IPS DF 6.9 (cell line): ENCODE results near the gene PTPN20.
A peak's percentile ranks its signal among the peaks of the same experiment; 100 is the strongest.
"Not testable (repeated sequence)": the region's sequence is repeated elsewhere in the genome, so short reads cannot be mapped to it uniquely, and the experiment has no call there.

Experiments used
- DNase-seq: peaks from one replicate; pipeline ENCODE4 v3.0.0-alpha.2; 2013; ENCODE audit warnings: low read depth, low spot score
- H3K27ac ChIP-seq: one replicate; pipeline ENCODE4 v1.5.1; 2013; ENCODE audit warnings: low read length, control low read depth
- H3K27me3 ChIP-seq: 2 replicates; pipeline ENCODE4 v1.6.1; 2013; ENCODE audit warnings: mild to moderate bottlenecking, low read length; ENCODE audit not compliant: control insufficient read depth, insufficient read depth
- H3K36me3 ChIP-seq: 2 replicates; pipeline ENCODE4 v1.6.1; 2013; ENCODE audit warnings: low read length; ENCODE audit not compliant: control insufficient read depth, insufficient read depth
- H3K4me1 ChIP-seq: 2 replicates; pipeline ENCODE4 v1.6.1; 2013; ENCODE audit warnings: low read length; ENCODE audit not compliant: control insufficient read depth, insufficient read depth
- H3K4me3 ChIP-seq: 2 replicates; pipeline ENCODE4 v1.5.1; 2013; ENCODE audit warnings: mild to moderate bottlenecking, low read length
- H3K9me3 ChIP-seq: 2 replicates; pipeline ENCODE4 v1.6.1; 2013; ENCODE audit warnings: low read length, inconsistent platforms; ENCODE audit not compliant: control insufficient read depth, insufficient read depth
- WGBS: extraction: QIAGEN DNeasy Blood & Tissue Kit; methylation state at CpG from one replicate; pipeline ENCODE4 v1.1.7; 2013; ENCODE audit warnings: mixed read lengths, missing lambda C conversion rate; ENCODE audit not compliant: insufficient read length, insufficient coverage; 5-methylcytosine and 5-hydroxymethylcytosine counted together

The PTPN20 gene

DNA sequence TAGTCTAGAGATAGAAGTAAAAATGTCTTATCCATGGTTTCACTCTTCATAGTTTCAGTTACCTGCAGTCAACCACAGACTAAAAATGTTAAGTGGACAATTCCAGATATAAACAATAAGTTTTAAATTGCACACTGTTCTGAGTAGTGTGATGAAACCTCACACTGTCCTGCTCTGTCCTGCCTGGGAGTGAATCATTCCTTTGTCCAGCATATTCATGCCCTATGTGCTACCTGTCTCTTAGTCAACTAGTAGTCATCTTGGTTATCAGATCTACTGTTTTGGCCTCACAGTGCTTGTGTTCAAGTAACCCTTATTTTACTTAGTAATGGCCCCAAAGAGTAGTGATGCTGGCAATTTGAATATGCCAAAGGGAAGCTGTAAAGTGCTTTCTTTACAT is 49.5 kb downstream of the PTPN20 start:
- H3K4me3 ChIP-seq, H3K27me3 ChIP-seq, H3K4me1 ChIP-seq, H3K27ac ChIP-seq, H3K36me3 ChIP-seq, H3K9me3 ChIP-seq, DNase-seq: not testable (repeated sequence)

DNA sequence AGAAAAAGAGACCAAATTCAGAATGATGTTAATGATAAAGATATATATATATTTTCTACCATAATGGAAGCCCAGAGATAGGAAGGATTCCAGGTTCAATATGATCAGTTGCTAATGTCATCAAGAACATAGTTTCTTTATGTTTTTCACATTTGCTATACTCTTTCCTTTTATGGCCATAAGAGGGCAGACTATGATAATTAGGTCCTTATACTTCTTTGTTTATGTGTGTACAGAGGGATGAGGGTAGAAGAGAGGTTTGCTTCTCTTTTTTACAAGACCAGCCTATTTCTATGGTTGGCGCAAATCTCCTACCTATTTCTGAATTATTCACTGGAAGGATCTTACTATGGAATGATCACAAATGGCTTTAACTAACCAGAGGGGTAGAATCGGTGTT is 52.1 kb downstream of the PTPN20 start:
- not testable (repeated sequence) for H3K4me3 ChIP-seq, H3K27ac ChIP-seq, H3K9me3 ChIP-seq, H3K27me3 ChIP-seq, H3K36me3 ChIP-seq, DNase-seq, H3K4me1 ChIP-seq
- WGBS: no CpG with 5 or more reads among the region's 2 CpGs

DNA sequence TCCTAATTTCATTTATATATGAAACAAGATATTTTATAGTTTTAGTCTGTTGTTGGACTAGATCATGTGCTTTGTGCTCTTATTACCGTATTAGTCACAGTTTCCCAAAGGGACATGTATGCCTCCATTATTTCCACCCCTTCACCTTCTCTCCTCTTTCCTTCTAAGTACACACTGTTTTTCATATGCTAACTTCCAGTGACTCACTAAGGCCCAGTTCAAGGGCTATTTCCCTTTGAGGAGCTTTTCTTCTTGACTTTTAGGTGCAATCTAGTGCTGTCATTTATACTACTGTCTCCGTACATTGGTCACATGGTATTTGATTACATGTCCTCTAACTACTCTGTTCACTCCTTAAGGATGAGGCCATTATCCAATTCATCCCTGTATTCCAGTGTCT is 55.8 kb downstream of the PTPN20 start:
- H3K36me3 ChIP-seq, H3K4me1 ChIP-seq, DNase-seq, H3K27me3 ChIP-seq, H3K9me3 ChIP-seq, H3K4me3 ChIP-seq, H3K27ac ChIP-seq: not testable (repeated sequence)
- no CpG with 5 or more reads among the region's 2 CpGs for WGBS

DNA sequence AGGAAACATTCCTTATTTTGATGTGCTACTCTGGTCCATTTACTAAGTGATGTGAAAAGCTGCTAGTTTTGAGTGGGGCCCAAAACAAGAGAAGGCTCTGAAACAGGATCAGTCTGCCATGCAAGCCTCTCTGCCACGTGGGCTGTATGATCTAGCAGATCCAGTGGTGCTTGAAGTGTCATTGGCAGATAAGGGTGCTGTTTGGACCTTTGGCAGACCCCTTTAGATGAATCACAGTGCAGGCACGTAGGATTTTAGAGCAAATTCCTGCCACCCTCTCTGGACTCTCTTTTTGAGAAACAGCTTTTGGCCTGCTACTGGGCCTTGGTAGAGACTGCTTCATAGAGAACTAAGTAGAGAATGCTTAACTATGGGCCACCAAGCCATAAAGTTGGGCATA is 69.0 kb downstream of the PTPN20 start:
- not testable (repeated sequence) for H3K4me1 ChIP-seq, H3K4me3 ChIP-seq, DNase-seq, H3K27ac ChIP-seq, H3K36me3 ChIP-seq, H3K27me3 ChIP-seq, H3K9me3 ChIP-seq
- no CpG with 5 or more reads among the region's 2 CpGs for WGBS

DNA sequence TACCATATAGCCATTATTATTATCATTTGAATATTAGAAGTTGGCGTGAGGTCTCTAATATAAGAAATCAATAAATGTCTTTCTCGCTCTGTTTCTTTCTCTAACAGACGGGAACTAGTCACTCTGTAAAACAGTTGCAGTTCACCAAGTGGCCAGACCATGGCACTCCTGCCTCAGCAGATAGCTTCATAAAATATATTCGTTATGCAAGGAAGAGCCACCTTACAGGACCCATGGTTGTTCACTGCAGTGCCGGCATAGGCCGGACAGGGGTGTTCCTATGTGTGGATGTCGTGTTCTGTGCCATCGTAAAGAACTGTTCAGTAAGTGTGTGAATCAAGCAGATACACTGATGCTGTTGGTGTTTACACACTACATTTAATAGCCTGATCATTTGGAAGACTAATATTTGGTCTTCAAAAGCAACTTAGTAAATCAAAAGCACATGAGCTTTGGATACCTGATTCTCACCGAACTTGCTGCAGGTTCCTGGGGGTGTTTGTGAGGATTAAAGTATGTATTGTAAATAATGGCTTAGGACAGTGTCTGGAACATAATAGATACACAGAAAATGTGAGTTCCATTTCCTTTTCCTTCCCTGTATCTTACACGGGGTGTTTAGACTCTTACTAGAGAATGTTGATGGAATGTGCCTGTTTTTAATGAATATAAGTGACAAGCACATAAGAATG is 76.2 kb downstream of the PTPN20 start:
- H3K27me3 ChIP-seq, H3K4me1 ChIP-seq, H3K36me3 ChIP-seq, H3K9me3 ChIP-seq, DNase-seq, H3K27ac ChIP-seq, H3K4me3 ChIP-seq: not testable (repeated sequence)
- no CpG with 5 or more reads among the region's 10 CpGs for WGBS

DNA sequence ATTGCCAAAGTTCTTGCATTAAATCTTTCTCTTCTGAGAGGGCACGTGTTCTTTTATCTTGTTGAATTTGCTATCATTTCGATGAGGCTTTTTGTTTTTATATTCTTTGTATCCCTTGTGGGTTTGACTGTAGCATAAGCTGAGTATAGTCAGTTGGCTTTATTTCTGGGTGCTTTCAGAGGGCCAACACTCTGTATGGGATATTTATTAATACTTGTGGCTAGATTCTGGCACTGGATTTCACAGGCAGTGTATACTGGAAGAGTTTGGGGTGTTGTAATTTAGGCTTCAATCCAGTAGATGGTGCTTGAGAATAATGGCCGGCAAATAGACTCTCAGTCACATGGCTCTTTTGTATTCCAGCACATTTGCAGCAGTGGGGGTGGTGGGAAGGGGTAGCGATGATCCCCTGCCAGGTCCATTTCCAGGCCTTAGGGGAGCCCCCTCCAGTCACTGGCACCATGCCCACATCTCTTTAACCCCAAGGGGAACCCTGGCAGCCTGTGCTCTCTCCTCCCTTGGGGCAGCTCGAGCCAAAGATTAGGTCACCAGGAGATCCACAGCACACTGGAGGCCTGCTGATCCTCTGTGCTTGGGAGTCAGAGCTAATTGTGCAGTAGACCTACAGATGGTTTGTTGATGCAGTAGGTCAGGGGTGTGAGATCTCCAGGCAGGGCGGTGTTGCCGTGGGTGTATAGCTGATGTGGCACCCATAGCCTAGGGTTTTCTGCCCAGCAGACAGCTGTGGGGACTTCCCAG is 81.8 kb downstream of the PTPN20 start:
- no CpG with 5 or more reads among the region's 7 CpGs for WGBS
- H3K4me3 ChIP-seq: no peak overlapping the region
- H3K4me1 ChIP-seq: peaks cover 6% of the 10 kb centered on the region; the same call in 1 of the 2 replicates
- DNase-seq: no peak
- H3K27ac ChIP-seq: no peak overlapping the region
- H3K36me3 ChIP-seq: no peaks in the 10 kb centered on the region
- no peaks in the 10 kb centered on the region for H3K27me3 ChIP-seq
- no peaks in the 10 kb centered on the region for H3K9me3 ChIP-seq

DNA sequence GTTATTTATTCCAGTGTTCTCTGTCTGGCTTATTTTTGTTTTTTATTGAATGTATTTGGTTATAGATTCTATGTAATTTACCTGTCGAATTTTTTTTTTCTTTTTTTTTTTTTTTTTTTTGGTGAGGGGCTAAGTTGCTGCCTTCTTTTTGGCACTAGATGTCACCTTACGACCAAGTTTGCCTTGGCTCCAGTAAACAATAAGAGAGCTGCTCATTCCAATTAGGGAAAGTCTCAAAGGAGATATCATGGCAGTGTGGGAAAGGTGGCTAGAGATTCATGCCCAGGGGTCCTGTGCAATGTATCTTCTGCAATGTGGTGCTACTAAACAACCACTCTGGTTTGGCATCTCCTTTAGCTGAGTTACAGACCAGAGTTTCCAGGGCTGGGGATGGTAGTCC is 84.0 kb downstream of the PTPN20 start:
- WGBS: no CpG with 5 or more reads among the region's 2 CpGs

DNA sequence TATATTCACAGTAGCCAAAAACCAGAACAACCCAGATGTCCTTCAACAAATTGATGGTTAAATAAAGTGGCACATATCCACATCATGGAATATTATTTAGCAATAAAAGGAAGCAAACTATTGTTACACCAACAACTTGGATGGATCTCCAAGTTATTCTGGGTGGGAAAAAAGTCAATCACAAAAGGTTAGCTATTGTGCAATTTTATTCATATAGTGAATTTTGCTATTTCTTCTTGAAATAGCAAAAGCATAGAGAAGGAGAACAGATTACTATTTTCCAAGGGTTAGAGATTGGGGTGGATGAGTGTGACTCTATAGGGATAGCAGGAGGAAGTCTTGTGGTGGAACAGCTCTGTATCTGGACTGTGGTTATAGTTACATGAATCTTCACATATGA is 87.0 kb downstream of the PTPN20 start:
- Histone ChIP-seq H3K4me1 (peaks cover 4% of the 10 kb centered on the region; the same call in 1 of the 2 replicates), H3K4me3 (no peak overlapping the region), H3K27me3 (no peaks in the 10 kb centered on the region), H3K27ac (no peak overlapping the region), H3K9me3 (no peaks in the 10 kb centered on the region), H3K36me3 (no peaks in the 10 kb centered on the region)
- DNase-seq: no peak

More for the DNA sequence above, 84.0 kb downstream of the PTPN20 start:
- peak; percentile 27 for DNase-seq
- Histone ChIP-seq H3K36me3 (no peaks in the 10 kb centered on the region), H3K4me3 (no peak overlapping the region), H3K4me1 (peaks cover 6% of the 10 kb centered on the region; the same call in 1 of the 2 replicates), H3K27me3 (no peaks in the 10 kb centered on the region), H3K9me3 (no peaks in the 10 kb centered on the region), H3K27ac (no peak overlapping the region)

DNA sequence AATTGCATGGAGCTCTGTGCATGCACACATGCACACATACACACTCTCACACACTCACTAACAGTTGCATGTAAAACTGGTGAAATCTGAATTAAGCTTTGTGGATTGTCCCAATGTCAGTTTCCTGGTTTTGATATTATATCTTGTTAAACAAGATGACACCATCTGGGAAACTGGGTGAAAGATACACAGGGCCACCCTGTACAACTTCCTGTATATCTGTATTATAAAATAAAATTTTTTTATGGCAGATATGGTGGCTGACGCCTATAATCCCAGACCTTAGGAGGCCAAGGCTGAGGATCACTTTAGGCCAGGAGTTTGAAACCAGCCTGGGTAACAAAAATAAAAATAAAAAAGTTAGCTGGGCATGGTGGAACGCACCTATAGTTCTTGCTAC is 87.4 kb downstream of the PTPN20 start:
- H3K36me3 ChIP-seq: no peaks in the 10 kb centered on the region
- peaks cover 2% of the 10 kb centered on the region; the same call in 1 of the 2 replicates for H3K4me1 ChIP-seq
- H3K4me3 ChIP-seq: no peak overlapping the region
- WGBS: no CpG with 5 or more reads among the region's 2 CpGs
- H3K27ac ChIP-seq: no peak overlapping the region
- no peak for DNase-seq
- H3K9me3 ChIP-seq: no peaks in the 10 kb centered on the region
- H3K27me3 ChIP-seq: no peaks in the 10 kb centered on the region

DNA sequence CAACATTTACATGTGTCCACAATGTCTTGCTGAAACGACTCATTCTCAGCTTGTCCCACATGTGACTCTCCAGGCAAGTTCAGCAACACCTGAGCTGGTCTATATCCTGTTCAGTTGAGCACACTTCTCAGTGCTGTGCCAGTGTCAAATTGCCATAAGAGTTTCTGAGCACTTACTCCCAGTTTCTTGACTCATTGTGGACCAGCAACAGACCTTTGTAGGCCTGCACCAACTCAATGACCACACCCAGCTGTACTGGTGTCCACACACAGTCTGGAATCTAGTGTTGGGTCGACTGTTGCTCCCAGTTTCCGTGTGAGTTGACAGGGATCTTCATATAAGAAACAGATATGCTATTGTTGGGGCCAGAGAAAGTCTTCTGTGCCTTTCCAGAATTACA is 88.0 kb downstream of the PTPN20 start:
- no CpG with 5 or more reads among the region's 3 CpGs for WGBS
- H3K9me3 ChIP-seq: no peaks in the 10 kb centered on the region

DNA sequence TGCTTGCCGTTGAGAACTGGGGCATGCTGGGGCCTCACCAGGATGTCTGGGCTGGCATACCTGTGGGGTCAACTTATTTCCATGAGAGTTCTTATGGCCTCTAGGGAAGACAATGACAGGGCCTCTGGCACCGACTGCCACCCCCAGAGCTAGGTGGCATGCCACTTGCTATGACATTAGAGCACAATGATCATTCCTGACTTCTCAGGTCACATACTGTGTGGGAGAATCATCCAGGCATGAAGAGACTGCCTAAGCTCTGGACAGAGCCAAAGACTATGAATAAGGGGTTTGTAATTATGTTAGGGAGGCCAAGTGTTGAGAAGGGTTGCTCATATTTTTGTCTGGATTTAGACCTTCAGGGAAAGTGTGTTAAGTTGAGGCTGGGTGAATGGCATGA is 97.5 kb downstream of the PTPN20 start:
- Histone ChIP-seq H3K27me3 (no peaks in the 10 kb centered on the region), H3K4me3 (no peak overlapping the region), H3K27ac (no peak overlapping the region), H3K36me3 (no peaks in the 10 kb centered on the region), H3K9me3 (no peaks in the 10 kb centered on the region), H3K4me1 (no peaks in the 10 kb centered on the region)
- no peak for DNase-seq
- no CpG with 5 or more reads among the region's 2 CpGs for WGBS

More for the DNA sequence above, 88.0 kb downstream of the PTPN20 start:
- H3K4me1 ChIP-seq: peaks cover 2% of the 10 kb centered on the region; the same call in 1 of the 2 replicates
- no peak overlapping the region for H3K27ac ChIP-seq
- DNase-seq: no peak
- no peaks in the 10 kb centered on the region for H3K36me3 ChIP-seq
- H3K4me3 ChIP-seq: no peak overlapping the region
- no peaks in the 10 kb centered on the region for H3K27me3 ChIP-seq
